ENCODE data around the gene TPSB2.

TPSB2 gene

GRCh38 chr16:1220841-1221627 lies 8.9 kb downstream of the TPSB2 start:
- ATAC-seq, result no peak
- Mint-ChIP-seq H3K27me3 (peaks cover 29% of the 10 kb centered on the region), H3K36me3 (no peaks in the 10 kb centered on the region), H3K4me3 (no peak overlapping the region), H3K27ac (no peak overlapping the region), H3K4me1 (no peaks in the 10 kb centered on the region), H3K9me3 (no peaks in the 10 kb centered on the region)

- H3K27ac Mint-ChIP-seq, result no peak overlapping the region
Observed at GRCh38 chr16:1220098-1220728, 9.8 kb downstream of the TPSB2 start.

GRCh38 chr16:1218930-1219611 lies 10.9 kb downstream of the TPSB2 start:
- ATAC-seq, result no peak
- H3K4me3 Mint-ChIP-seq, result no peak overlapping the region
- peaks cover 37% of the 10 kb centered on the region for H3K27me3 Mint-ChIP-seq
- H3K27ac Mint-ChIP-seq, result no peak overlapping the region
- H3K9me3 Mint-ChIP-seq, result no peaks in the 10 kb centered on the region
- no peaks in the 10 kb centered on the region for H3K36me3 Mint-ChIP-seq
- H3K4me1 Mint-ChIP-seq, result no peaks in the 10 kb centered on the region

More at GRCh38 chr16:1220098-1220728, 9.8 kb downstream of the TPSB2 start:
- no peaks in the 10 kb centered on the region for H3K9me3 Mint-ChIP-seq
- H3K27me3 Mint-ChIP-seq, result peaks cover 33% of the 10 kb centered on the region
- ATAC-seq, result no peak
- H3K4me1 Mint-ChIP-seq, result no peaks in the 10 kb centered on the region
- no peaks in the 10 kb centered on the region for H3K36me3 Mint-ChIP-seq
- H3K4me3 Mint-ChIP-seq, result no peak overlapping the region

GRCh38 chr16:1218061-1218929 lies 11.7 kb downstream of the TPSB2 start:
- H3K4me1 Mint-ChIP-seq, result no peaks in the 10 kb centered on the region
- H3K9me3 Mint-ChIP-seq, result no peaks in the 10 kb centered on the region
- H3K27me3 Mint-ChIP-seq, result peaks cover 38% of the 10 kb centered on the region
- H3K4me3 Mint-ChIP-seq, result no peak overlapping the region
- H3K27ac Mint-ChIP-seq, result no peak overlapping the region
- no peak for ATAC-seq
- no peaks in the 10 kb centered on the region for H3K36me3 Mint-ChIP-seq

GRCh38 chr16:1217526-1217925 lies 12.5 kb downstream of the TPSB2 start:
- ATAC-seq, result peak; percentile 3
- H3K4me1 Mint-ChIP-seq, result no peaks in the 10 kb centered on the region
- peaks cover 38% of the 10 kb centered on the region for H3K27me3 Mint-ChIP-seq
- H3K27ac Mint-ChIP-seq, result no peak overlapping the region
- no peaks in the 10 kb centered on the region for H3K36me3 Mint-ChIP-seq
- H3K4me3 Mint-ChIP-seq, result no peak overlapping the region
- H3K9me3 Mint-ChIP-seq, result no peaks in the 10 kb centered on the region

GRCh38 chr16:1216681-1217400 lies 13.1 kb downstream of the TPSB2 start:
- Mint-ChIP-seq H3K9me3 (no peaks in the 10 kb centered on the region), H3K36me3 (no peaks in the 10 kb centered on the region), H3K27ac (no peak overlapping the region), H3K4me1 (no peaks in the 10 kb centered on the region), H3K27me3 (peaks cover 36% of the 10 kb centered on the region), H3K4me3 (no peak overlapping the region)
- ATAC-seq, result no peak

GRCh38 chr16:1216296-1216619 lies 13.7 kb downstream of the TPSB2 start:
- Mint-ChIP-seq H3K4me3 (no peak overlapping the region), H3K36me3 (no peaks in the 10 kb centered on the region), H3K9me3 (no peaks in the 10 kb centered on the region), H3K4me1 (no peaks in the 10 kb centered on the region), H3K27ac (no peak overlapping the region), H3K27me3 (peaks cover 31% of the 10 kb centered on the region)
- no peak for ATAC-seq

- no peaks in the 10 kb centered on the region for H3K36me3 Mint-ChIP-seq
- H3K9me3 Mint-ChIP-seq, result no peaks in the 10 kb centered on the region
- no peak overlapping the region for H3K27ac Mint-ChIP-seq
- H3K4me3 Mint-ChIP-seq, result no peak overlapping the region
- H3K4me1 Mint-ChIP-seq, result no peaks in the 10 kb centered on the region
- peaks cover 29% of the 10 kb centered on the region for H3K27me3 Mint-ChIP-seq
- no peak for ATAC-seq
Observed at GRCh38 chr16:1215574-1216295, 14.2 kb downstream of the TPSB2 start.

GRCh38 chr16:1214719-1215118 lies 15.3 kb downstream of the TPSB2 start:
- H3K9me3 Mint-ChIP-seq, result no peaks in the 10 kb centered on the region
- no peak overlapping the region for H3K27ac Mint-ChIP-seq
- no peaks in the 10 kb centered on the region for H3K36me3 Mint-ChIP-seq
- no peaks in the 10 kb centered on the region for H3K4me1 Mint-ChIP-seq
- H3K27me3 Mint-ChIP-seq, result peaks cover 29% of the 10 kb centered on the region
- no peak overlapping the region for H3K4me3 Mint-ChIP-seq
- no peak for ATAC-seq

- H3K9me3 Mint-ChIP-seq, result no peaks in the 10 kb centered on the region
- no peak overlapping the region for H3K4me3 Mint-ChIP-seq
- no peaks in the 10 kb centered on the region for H3K4me1 Mint-ChIP-seq
- H3K27ac Mint-ChIP-seq, result no peak overlapping the region
- ATAC-seq, result no peak
- no peaks in the 10 kb centered on the region for H3K36me3 Mint-ChIP-seq
- H3K27me3 Mint-ChIP-seq, result peaks cover 29% of the 10 kb centered on the region
Observed at GRCh38 chr16:1213796-1214372, 16.1 kb downstream of the TPSB2 start.

- Mint-ChIP-seq H3K9me3 (no peaks in the 10 kb centered on the region), H3K4me1 (no peaks in the 10 kb centered on the region), H3K36me3 (no peaks in the 10 kb centered on the region), H3K27ac (no peak overlapping the region), H3K4me3 (no peak overlapping the region), H3K27me3 (peaks cover 33% of the 10 kb centered on the region)
- ATAC-seq, result no peak
Observed at GRCh38 chr16:1213231-1213630, 16.8 kb downstream of the TPSB2 start.

- H3K4me3 Mint-ChIP-seq, result no peak overlapping the region
- H3K27ac Mint-ChIP-seq, result no peak overlapping the region
- H3K9me3 Mint-ChIP-seq, result no peaks in the 10 kb centered on the region
- no peak for ATAC-seq
- no peaks in the 10 kb centered on the region for H3K36me3 Mint-ChIP-seq
- peaks cover 38% of the 10 kb centered on the region for H3K27me3 Mint-ChIP-seq
- no peaks in the 10 kb centered on the region for H3K4me1 Mint-ChIP-seq
Observed at GRCh38 chr16:1212616-1213194, 17.3 kb downstream of the TPSB2 start.

- no peaks in the 10 kb centered on the region for H3K4me1 Mint-ChIP-seq
Observed at GRCh38 chr16:1211451-1212268, 18.3 kb downstream of the TPSB2 start.

More at GRCh38 chr16:1211451-1212268, 18.3 kb downstream of the TPSB2 start:
- Mint-ChIP-seq H3K9me3 (no peaks in the 10 kb centered on the region), H3K27me3 (peaks cover 45% of the 10 kb centered on the region), H3K27ac (no peak overlapping the region), H3K4me3 (no peak overlapping the region), H3K36me3 (no peaks in the 10 kb centered on the region)
- ATAC-seq, result no peak
